ENCODE measurements around the gene IL13RA1.

DNA sequence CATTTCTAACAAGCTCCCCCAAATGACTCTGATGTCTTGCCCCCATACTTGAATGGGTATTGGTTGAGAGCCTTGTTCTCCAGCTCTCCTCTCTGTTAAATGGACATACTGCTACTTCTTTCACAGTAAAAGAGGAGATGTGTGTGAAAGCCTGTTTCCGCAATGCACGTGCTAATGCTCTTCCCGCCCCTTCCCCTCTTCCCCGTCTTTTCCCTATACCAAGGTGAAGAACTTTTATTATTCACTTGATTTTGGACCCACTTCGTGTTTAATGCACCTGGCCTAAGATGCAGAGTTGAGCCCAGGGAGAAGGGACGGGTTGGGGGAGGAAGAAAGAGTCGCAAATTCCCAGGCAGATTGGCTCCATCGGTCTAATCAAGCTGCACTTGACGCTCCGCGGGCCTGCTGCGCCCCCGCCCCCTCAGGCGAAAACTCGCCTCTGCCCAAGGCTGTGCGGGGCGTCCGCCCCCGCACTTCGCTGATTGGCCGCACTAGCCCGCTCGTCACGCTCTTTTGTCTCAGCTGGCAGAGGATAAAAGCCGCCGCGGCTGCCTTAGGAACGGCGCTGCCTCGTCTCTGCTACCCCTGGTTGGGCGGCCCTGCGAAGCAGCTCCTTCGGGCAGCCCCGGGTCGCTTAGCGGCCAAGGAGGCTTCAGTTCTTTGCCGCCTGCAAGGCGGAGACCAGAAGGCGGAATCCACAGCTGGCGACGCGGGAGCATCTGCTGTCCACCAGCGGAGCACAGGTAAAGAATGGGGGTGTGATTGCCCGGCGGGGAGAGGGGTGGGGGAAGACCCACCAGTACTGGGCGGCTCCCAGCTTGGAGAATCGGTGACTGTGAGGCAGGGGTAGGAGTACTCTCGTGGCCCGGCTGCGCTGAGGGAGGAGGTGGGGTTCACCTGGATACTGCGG lies 96.1 kb downstream of the IL13RA1 start, which contains the start of gene ZCCHC12:
- TF ChIP-seq, protein P1, sequence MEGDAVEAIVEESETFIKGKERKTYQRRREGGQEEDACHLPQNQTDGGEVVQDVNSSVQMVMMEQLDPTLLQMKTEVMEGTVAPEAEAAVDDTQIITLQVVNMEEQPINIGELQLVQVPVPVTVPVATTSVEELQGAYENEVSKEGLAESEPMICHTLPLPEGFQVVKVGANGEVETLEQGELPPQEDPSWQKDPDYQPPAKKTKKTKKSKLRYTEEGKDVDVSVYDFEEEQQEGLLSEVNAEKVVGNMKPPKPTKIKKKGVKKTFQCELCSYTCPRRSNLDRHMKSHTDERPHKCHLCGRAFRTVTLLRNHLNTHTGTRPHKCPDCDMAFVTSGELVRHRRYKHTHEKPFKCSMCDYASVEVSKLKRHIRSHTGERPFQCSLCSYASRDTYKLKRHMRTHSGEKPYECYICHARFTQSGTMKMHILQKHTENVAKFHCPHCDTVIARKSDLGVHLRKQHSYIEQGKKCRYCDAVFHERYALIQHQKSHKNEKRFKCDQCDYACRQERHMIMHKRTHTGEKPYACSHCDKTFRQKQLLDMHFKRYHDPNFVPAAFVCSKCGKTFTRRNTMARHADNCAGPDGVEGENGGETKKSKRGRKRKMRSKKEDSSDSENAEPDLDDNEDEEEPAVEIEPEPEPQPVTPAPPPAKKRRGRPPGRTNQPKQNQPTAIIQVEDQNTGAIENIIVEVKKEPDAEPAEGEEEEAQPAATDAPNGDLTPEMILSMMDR (optimal IDR thresholded peaks at IDR 0.05 in 1 of 3, IDR thresholded peaks at IDR 0.05 in 1 of 3, conservative IDR thresholded peaks at IDR 0.05 in 1 of 3; ENCODE audit: extremely low read depth in 1 of 3, insufficient read depth in 2 of 3, low read length in 3 of 3) = no peak
- peak; percentile 59 for TF ChIP-seq EZH2 (IDR thresholded peaks at IDR 0.05; ENCODE audit: low read length)

All from keratinocyte (primary cell).